ENCODE data around the gene TTC23L.

TTC23L gene

DNA sequence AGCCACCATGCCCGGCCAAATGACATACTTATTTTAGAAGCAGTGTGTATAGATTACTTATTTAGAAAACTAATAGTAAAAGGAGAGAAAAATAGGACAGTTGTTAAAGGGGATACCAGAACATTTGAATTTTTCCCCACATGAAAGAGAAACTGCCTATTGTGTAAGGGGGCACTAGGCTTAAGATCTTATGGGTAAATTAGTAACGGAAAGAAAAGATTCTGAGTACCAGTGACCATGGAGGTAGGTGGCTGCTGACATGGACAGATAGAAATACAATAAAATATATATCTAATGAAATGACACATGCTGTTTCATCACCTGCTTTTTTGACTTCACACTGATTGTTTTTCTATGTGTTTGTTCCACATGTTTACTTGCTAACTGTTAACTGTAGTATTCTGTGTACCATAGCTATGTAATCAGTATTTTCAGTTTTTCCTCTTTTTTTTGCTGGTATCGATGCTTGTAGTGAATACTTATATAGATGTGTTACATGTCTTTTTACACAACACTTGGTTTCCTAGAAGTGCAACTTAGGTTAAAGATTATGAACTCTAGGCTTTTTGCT lies 87.4 kb downstream of the TTC23L start:
- no peak for DNase-seq

DNA sequence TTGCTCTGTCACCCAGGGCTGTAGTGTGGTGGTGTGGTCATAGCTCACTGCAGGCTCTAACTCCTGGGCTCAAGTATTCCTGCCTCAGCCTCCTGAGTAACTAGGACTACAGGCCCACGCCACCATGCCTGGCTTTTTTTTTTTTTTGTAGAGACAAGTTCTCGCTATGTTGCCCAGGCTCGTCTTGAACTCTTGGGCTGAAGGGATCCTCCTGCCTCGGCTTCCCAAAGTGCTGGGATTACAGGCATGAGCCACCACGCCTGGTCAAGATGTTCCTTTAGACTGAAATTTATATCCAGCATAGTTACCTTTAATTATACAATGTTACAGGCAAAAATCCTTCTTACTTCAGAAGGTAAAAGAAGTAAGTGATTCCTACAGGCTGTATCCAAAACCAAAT lies 88.8 kb downstream of the TTC23L start:
- no peak for DNase-seq

DNA sequence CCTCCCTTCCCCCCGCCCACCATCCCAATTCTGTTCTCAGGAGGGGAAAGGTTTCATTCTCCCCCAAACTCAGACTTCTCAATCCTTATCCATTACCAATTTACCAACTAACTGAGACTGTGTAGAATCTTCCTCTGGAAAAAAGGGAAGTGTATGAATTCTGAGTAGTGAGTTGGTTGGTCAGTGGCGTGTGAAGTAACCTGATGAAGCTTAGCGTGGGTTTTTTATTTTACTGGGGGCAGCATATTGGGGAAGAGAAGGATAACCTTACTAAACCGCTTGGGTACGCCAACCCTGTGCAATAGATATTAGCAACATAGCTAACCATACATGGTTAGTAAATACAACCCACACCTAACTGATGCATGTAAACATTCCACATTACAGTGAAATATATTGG lies 89.3 kb downstream of the TTC23L start:
- no peak for DNase-seq

DNA sequence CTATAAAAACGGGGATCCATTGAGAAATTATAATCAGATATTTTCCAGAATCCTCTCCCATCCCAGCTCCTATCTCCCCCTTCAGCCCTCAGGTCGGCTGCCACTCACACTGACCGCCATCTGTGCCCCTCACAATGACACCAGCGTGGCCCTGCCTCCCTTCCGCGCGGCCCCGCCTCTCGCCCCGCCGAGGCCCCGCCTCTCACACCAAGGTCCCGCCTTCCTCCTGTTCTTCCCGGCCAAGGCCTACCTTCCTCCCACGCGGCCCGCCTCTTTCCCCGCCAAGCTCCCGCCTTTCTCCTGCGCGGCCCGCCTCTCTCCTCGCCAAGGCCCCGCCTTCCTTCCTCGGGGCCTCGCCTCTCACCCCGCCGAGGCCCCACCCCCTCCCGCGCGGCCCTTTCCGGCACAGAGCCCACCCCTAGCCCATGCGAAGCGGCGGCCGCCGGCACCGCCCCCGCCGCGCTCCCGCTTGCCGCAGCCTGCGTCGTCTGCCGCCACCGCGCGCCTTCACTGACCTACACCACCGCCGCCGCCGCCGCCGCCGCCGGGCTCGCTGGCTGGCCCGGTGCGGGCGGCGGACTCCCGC lies 90.3 kb downstream of the TTC23L start, which contains the start of gene DNAJC21:
Gene DNAJC21, plus strand, starts transcription at position 426 of the 586 bp plus-strand sequence. CDS start 261 bp downstream, outside the sequence.
- DNase-seq = peak; percentile 89 to 96 (median 94)

DNA sequence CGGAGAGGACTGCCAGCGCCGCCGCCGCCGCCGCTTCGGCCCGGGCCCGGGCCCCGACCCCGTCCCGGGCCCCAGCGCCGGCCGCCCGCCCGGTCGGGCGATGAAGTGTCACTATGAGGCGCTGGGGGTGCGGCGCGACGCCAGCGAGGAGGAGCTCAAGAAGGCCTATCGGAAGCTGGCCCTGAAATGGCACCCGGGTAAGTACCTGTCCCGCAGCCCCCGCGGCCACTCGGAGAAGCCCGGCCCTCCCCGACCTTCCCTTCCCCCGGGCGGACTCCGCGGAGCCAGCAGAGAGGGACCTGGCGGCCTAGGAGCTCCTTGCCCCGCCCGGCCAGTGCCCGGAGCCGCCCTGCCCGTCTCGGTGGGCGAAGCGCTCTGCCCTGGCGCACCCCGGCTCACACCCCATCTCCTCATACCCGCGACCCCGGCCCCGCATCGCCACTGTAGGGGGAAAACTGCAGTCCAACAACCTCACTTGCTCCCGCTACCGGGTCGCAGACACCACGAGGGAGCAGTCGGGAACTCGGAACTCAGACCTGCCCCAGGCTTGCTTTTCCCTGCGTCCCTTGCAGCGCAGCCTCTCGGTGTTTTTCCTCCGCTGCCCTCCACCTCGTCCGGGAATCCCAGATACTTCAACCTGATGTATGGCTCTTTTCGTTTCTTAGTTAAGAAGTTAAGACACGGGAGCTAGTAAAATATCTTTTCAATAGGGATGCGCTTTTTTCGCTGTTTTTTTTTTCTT lies 90.9 kb downstream of the TTC23L start:
- peak; percentile 31 to 74 (median 56) for DNase-seq

DNA sequence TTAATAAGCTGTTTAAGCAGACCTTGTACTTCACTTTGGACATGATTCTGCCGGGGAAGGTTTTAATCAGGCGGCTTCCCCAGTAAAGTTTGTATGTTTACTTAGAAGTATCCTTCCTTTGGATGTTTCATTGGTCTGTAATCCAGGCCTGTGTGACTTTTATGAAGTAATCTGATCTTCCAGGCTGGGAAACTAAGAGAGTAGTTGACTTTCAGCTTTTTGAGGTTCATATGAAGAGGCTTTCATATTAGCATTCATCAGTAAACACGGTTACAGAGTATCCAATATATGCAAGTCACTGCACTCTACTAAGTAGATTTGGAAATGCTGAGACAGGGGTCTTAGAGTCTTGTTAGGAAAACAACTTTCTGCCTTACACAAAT lies 91.5 kb downstream of the TTC23L start:
- DNase-seq = no peak

- no peak for DNase-seq
Observed at GRCh38 chr5:34930870-34931269, 91.9 kb downstream of the TTC23L start.

DNA sequence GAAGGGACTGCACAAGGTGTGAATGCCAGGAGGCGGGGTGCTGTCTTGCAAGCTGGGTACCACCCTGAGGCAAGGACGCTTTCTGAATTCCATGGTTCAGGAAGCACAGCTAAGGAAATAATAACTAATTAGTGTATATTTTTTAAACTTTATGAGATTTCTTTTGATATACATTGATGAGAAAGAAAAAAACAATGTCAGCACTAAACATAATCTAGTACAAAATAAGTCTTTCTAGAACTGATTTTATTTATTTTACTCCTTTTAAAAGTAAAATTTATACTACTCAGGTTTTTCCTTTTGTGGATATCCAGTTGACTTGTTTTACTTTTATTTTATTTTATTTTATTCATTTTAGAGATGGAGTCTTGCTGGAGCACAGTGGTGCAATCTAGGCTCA lies 94.0 kb downstream of the TTC23L start:
- DNase-seq = no peak

DNA sequence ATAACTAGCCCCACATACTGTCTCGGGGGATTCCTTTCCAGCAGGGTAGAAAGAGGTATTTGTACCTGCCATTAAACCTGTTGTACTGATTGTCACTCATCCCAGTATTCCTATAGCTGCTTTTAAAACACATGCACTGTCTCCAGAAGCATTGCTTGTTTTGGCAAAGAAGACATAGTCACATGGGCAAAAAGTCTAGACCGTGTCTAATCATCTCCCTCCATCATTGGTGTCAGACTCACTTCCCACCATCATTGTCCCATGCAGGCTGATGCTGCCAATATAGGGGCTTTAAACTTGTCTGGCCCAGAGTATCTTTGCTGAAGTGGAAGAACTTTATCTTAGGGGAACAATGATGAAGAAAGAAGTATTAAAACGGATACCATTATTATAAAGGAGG lies 103.0 kb downstream of the TTC23L start:
- no peak for DNase-seq

- DNase-seq = no peak
Observed at GRCh38 chr5:34944044-34944443, 105.1 kb downstream of the TTC23L start.

GRCh38 chr5:34944460-34945047 lies 105.6 kb downstream of the TTC23L start:
- no peak for DNase-seq
